ENCODE results near the gene IRF6. TPM values are rescaled to one million over a fixed set of nuclear protein-coding genes. Genes with fewer than 3 reads are reported as not detected.
A peak's percentile ranks its signal among the peaks of the same experiment; 100 is the strongest.

Gene IRF6
- total RNA-seq, 5 donors from 2014 or later (not counting 1 experiment from before 2014, with no cell fraction given): 0.16 to 2.6 (median 1.0) TPM

GRCh38 chr1:209825591-209826434 is 19.9 kb upstream of the IRF6 start:
- Histone ChIP-seq H3K27me3 (replicated peaks in 1 of 2; ENCODE audit: control insufficient read depth in 2 of 2, extremely low read depth in 1 of 2, insufficient read depth in 2 of 2, low read length in 1 of 2) (peaks cover 0 to 14% of the 10 kb centered on the region in 2 experiments), H3K36me3 (ENCODE audit: control insufficient read depth in 2 of 2, extremely low read depth in 1 of 2, insufficient read depth in 1 of 2, low read length in 1 of 2) (peaks cover 0 to 2% of the 10 kb centered on the region in 2 donors), H3K27ac (ENCODE audit: low read length) (no peak overlapping the region), H3K4me1 (ENCODE audit: control insufficient read depth in 1 of 2, extremely low read depth in 1 of 2, insufficient read depth in 2 of 2, low read length in 2 of 2) (peaks cover 5 to 18% of the 10 kb centered on the region in 2 experiments), H3K4me3 (ENCODE audit: control insufficient read depth in 1 of 2, extremely low read depth in 1 of 2, low read length in 1 of 2) (no peak overlapping the region), H3K9me3 (no peaks in the 10 kb centered on the region)
- Mint-ChIP-seq H3K27me3 (peaks cover 13 to 16% of the 10 kb centered on the region in 2 donors), H3K9me3 (no peaks in the 10 kb centered on the region), H3K4me1 (peaks cover 39 to 43% (median 41%) of the 10 kb centered on the region in 3 donors), H3K27ac (no peak overlapping the region), H3K4me3 (no peak overlapping the region), H3K36me3 (peaks cover 4% of the 10 kb centered on the region)
- whole genome bisulfite sequencing (ENCODE audit: insufficient coverage): 86% methylated on average over 2 of the region's 11 CpGs
- POLR2A ChIA-PET: interaction anchor here in 1 of 2 donors (0.7 kb wide), 1 partner anchor 20 kb away, joined by 3 read pairs; the partner anchor contains the start of gene IRF6
- CTCF ChIA-PET: interaction anchor here (0.6 to 1.9 kb wide), 4 partner anchors 11 to 259 kb away, joined by 3 to 7 read pairs (median 3); no protein-coding TSS in a partner anchor
- no peak for ATAC-seq (replicated peaks in 1 of 4)
- no peak for DNase-seq

GRCh38 chr1:209823143-209824041 is 17.4 kb upstream of the IRF6 start:
- H3K36me3 ChIP-seq (ENCODE audit: control insufficient read depth in 2 of 2, extremely low read depth in 1 of 2, insufficient read depth in 1 of 2, low read length in 1 of 2): no peaks in the 10 kb centered on the region
- no peaks in the 10 kb centered on the region for H3K9me3 ChIP-seq
- ChIA-PET CTCF (interaction anchor here (0.5 to 2.5 kb wide), 30 partner anchors 8 to 487 kb away, joined by 3 to 12 read pairs (median 4); partner anchors contain the start of genes TRAF3IP3 (in 2 of the 2), C1orf74 (in 1 of the 2) and IRF6 (in 1 of the 2)), POLR2A (no interaction called here)
- DNase-seq: peak in 8 of 35 experiments; percentile 2 to 79 (median 12)
- no peak overlapping the region for H3K27ac ChIP-seq (ENCODE audit: low read length)
- Mint-ChIP-seq H3K27me3 (peaks cover 22 to 29% of the 10 kb centered on the region in 2 donors), H3K9me3 (no peaks in the 10 kb centered on the region), H3K4me1 (peaks cover 21 to 22% (median 22%) of the 10 kb centered on the region in 3 donors), H3K36me3 (no peaks in the 10 kb centered on the region), H3K27ac (peak overlapping the region in 1 of 2 donors; percentile 21), H3K4me3 (no peak overlapping the region)
- peaks cover 0 to 14% of the 10 kb centered on the region in 2 experiments for H3K27me3 ChIP-seq (replicated peaks in 1 of 2; ENCODE audit: control insufficient read depth in 2 of 2, extremely low read depth in 1 of 2, insufficient read depth in 2 of 2, low read length in 1 of 2)
- peaks cover 0 to 8% of the 10 kb centered on the region in 2 experiments for H3K4me1 ChIP-seq (ENCODE audit: control insufficient read depth in 1 of 2, extremely low read depth in 1 of 2, insufficient read depth in 2 of 2, low read length in 2 of 2)
- WGBS (ENCODE audit: insufficient coverage): 72% methylated on average over 3 of the region's 12 CpGs
- peak in 2 of 4 experiments; percentile 39 to 48 for ATAC-seq (replicated peaks in 1 of 4)
- H3K4me3 ChIP-seq (ENCODE audit: control insufficient read depth in 1 of 2, extremely low read depth in 1 of 2, low read length in 1 of 2): no peak overlapping the region

DNA sequence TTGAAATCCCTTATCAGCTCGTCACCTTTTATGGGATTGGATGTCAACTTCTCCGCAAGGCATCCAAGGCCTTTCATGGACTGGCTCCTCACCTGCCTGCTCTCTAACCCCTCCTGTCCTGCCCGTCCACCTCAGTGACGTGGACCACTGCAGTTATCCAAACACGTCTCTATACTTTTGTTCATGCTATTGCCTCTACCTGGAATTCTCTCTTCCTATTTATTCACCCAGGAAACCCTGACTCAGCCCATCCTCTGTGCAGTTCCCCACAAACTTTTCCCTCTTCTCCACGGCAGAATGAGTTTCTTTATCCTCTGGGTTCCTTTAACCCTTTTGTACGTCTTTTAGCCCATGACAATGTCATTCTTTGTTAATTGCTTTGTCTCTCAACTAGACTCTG is 16.8 kb upstream of the IRF6 start:
- ChIA-PET CTCF (interaction anchor here (0.7 to 2.5 kb wide), 21 partner anchors 8 to 67 kb away, joined by 3 to 12 read pairs (median 4); partner anchors contain the start of gene TRAF3IP3 (in 1 of the 2)), POLR2A (no interaction called here)
- peaks cover 0 to 7% of the 10 kb centered on the region in 2 experiments for H3K4me1 ChIP-seq (ENCODE audit: control insufficient read depth in 1 of 2, extremely low read depth in 1 of 2, insufficient read depth in 2 of 2, low read length in 2 of 2)
- H3K4me1 Mint-ChIP-seq: peaks cover 16 to 18% (median 16%) of the 10 kb centered on the region in 3 donors
- peaks cover 22 to 29% of the 10 kb centered on the region in 2 donors for H3K27me3 Mint-ChIP-seq
- H3K27me3 ChIP-seq (replicated peaks in 1 of 2; ENCODE audit: control insufficient read depth in 2 of 2, extremely low read depth in 1 of 2, insufficient read depth in 2 of 2, low read length in 1 of 2): peaks cover 0 to 14% of the 10 kb centered on the region in 2 experiments
- 85% methylated on average over 5 of the region's 7 CpGs for WGBS (ENCODE audit: insufficient coverage)
- H3K27ac ChIP-seq (ENCODE audit: low read length): no peak overlapping the region
- no peak for DNase-seq
- no peak overlapping the region for H3K4me3 Mint-ChIP-seq
- peak overlapping the region in 1 of 2 donors; percentile 21 for H3K27ac Mint-ChIP-seq
- no peaks in the 10 kb centered on the region for H3K9me3 ChIP-seq
- no peaks in the 10 kb centered on the region for H3K9me3 Mint-ChIP-seq
- no peak overlapping the region for H3K4me3 ChIP-seq (ENCODE audit: control insufficient read depth in 1 of 2, extremely low read depth in 1 of 2, low read length in 1 of 2)
- no peak for ATAC-seq (replicated peaks in 1 of 4)
- H3K36me3 Mint-ChIP-seq: no peaks in the 10 kb centered on the region
- no peaks in the 10 kb centered on the region for H3K36me3 ChIP-seq (ENCODE audit: control insufficient read depth in 2 of 2, extremely low read depth in 1 of 2, insufficient read depth in 1 of 2, low read length in 1 of 2)

- Mint-ChIP-seq H3K27me3 (peaks cover 22 to 31% of the 10 kb centered on the region in 2 donors), H3K27ac (no peak overlapping the region), H3K4me1 (peaks cover 9 to 12% (median 9%) of the 10 kb centered on the region in 3 donors), H3K9me3 (no peaks in the 10 kb centered on the region), H3K36me3 (no peaks in the 10 kb centered on the region), H3K4me3 (no peak overlapping the region)
- H3K4me3 ChIP-seq (ENCODE audit: control insufficient read depth in 1 of 2, extremely low read depth in 1 of 2, low read length in 1 of 2): no peak overlapping the region
- H3K27me3 ChIP-seq (replicated peaks in 1 of 2; ENCODE audit: control insufficient read depth in 2 of 2, extremely low read depth in 1 of 2, insufficient read depth in 2 of 2, low read length in 1 of 2): peaks cover 0 to 14% of the 10 kb centered on the region in 2 experiments
- no peaks in the 10 kb centered on the region for H3K9me3 ChIP-seq
- ChIA-PET CTCF (no interaction called here), POLR2A (no interaction called here)
- H3K4me1 ChIP-seq (ENCODE audit: control insufficient read depth in 1 of 2, extremely low read depth in 1 of 2, insufficient read depth in 2 of 2, low read length in 2 of 2): peaks cover 0 to 1% of the 10 kb centered on the region in 2 experiments
- H3K36me3 ChIP-seq (ENCODE audit: control insufficient read depth in 2 of 2, extremely low read depth in 1 of 2, insufficient read depth in 1 of 2, low read length in 1 of 2): no peaks in the 10 kb centered on the region
- ATAC-seq (replicated peaks in 1 of 4) (no peak), DNase-seq (no peak)
- H3K27ac ChIP-seq (ENCODE audit: low read length): no peak overlapping the region
- 50% methylated on average over 1 of the region's 4 CpGs for WGBS (ENCODE audit: insufficient coverage)
Measured at GRCh38 chr1:209820986-209821385, 15.0 kb upstream of the IRF6 start.

- POLR2A ChIA-PET: no interaction called here
- H3K9me3 Mint-ChIP-seq: no peaks in the 10 kb centered on the region
Measured at GRCh38 chr1:209819058-209819457, 13.1 kb upstream of the IRF6 start.

More at GRCh38 chr1:209819058-209819457, 13.1 kb upstream of the IRF6 start:
- no peaks in the 10 kb centered on the region for H3K36me3 Mint-ChIP-seq
- H3K27ac Mint-ChIP-seq: no peak overlapping the region
- DNase-seq: no peak
- no peaks in the 10 kb centered on the region for H3K36me3 ChIP-seq (ENCODE audit: control insufficient read depth in 2 of 2, extremely low read depth in 1 of 2, insufficient read depth in 1 of 2, low read length in 1 of 2)
- peaks cover 9 to 22% (median 15%) of the 10 kb centered on the region in 3 donors for H3K4me1 Mint-ChIP-seq
- no peak for ATAC-seq (replicated peaks in 1 of 4)
- peaks cover 22 to 31% of the 10 kb centered on the region in 2 donors for H3K27me3 Mint-ChIP-seq
- no peak overlapping the region for H3K4me3 Mint-ChIP-seq
- H3K27ac ChIP-seq (ENCODE audit: low read length): no peak overlapping the region
- WGBS (ENCODE audit: insufficient coverage): no CpG with 5 or more reads among the region's 1 CpG
- peaks cover 0 to 14% of the 10 kb centered on the region in 2 experiments for H3K27me3 ChIP-seq (replicated peaks in 1 of 2; ENCODE audit: control insufficient read depth in 2 of 2, extremely low read depth in 1 of 2, insufficient read depth in 2 of 2, low read length in 1 of 2)
- no peaks in the 10 kb centered on the region for H3K9me3 ChIP-seq
- peaks cover 0 to 4% of the 10 kb centered on the region in 2 experiments for H3K4me1 ChIP-seq (ENCODE audit: control insufficient read depth in 1 of 2, extremely low read depth in 1 of 2, insufficient read depth in 2 of 2, low read length in 2 of 2)
- CTCF ChIA-PET: interaction anchor here (0.5 to 1.3 kb wide), 3 partner anchors 13 to 55 kb away, joined by 3 to 5 read pairs (median 3); partner anchors contain the start of gene IRF6 (in 1 of the 2)
- no peak overlapping the region for H3K4me3 ChIP-seq (ENCODE audit: control insufficient read depth in 1 of 2, extremely low read depth in 1 of 2, low read length in 1 of 2)
